ENCODE results near the gene PM20D2.

PM20D2 gene

GRCh38 chr6:89161326-89162046 is 15.6 kb downstream of the PM20D2 start:
- peaks cover 43% of the 10 kb centered on the region for H3K36me3 ChIP-seq (replicated peaks)
- no peak for DNase-seq (ENCODE audit: low spot score in 2 of 2)
- no peak overlapping the region for H3K4me3 ChIP-seq
- peaks cover 10% of the 10 kb centered on the region for H3K4me1 ChIP-seq
- H3K9me3 ChIP-seq: no peaks in the 10 kb centered on the region
- H3K27me3 ChIP-seq (ENCODE audit: low read depth): no peaks in the 10 kb centered on the region
- in situ Hi-C loops (cut with MboI; ENCODE audit: low sequenced_read_pairs): no loop called here

GRCh38 chr6:89162047-89162371 is 16.2 kb downstream of the PM20D2 start:
- DNase-seq (ENCODE audit: low spot score in 2 of 2): no peak
- H3K36me3 ChIP-seq (replicated peaks): peaks cover 43% of the 10 kb centered on the region
- H3K9me3 ChIP-seq: no peaks in the 10 kb centered on the region
- peaks cover 10% of the 10 kb centered on the region for H3K4me1 ChIP-seq
- no peaks in the 10 kb centered on the region for H3K27me3 ChIP-seq (ENCODE audit: low read depth)
- in situ Hi-C loops (cut with MboI; ENCODE audit: low sequenced_read_pairs): no loop called here
- H3K4me3 ChIP-seq: no peak overlapping the region

DNA sequence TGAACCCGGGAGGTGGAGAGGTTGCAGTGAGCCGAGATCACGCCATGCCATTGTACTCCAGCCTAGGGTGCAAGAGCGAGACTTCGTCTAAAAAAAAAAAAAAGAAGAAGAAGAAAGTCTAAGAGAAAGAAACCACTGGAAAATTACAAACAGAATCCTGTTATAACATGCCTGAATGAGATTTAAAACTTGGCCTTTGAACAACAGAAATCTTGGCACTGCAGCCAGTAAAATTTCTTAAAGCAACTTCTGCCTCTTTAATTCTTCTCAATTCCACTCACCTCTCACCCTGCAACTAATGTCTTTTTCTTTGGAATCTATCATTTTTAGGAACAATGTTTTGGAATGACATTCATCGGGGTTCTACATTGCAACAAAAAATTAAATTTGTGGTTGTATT is 26.3 kb downstream of the PM20D2 start:
- no peak overlapping the region for H3K4me3 ChIP-seq
- in situ Hi-C loops (cut with MboI; ENCODE audit: low sequenced_read_pairs): no loop called here
- no peaks in the 10 kb centered on the region for H3K36me3 ChIP-seq (replicated peaks)
- H3K4me1 ChIP-seq: no peaks in the 10 kb centered on the region
- H3K27me3 ChIP-seq (ENCODE audit: low read depth): no peaks in the 10 kb centered on the region
- no peak for DNase-seq (ENCODE audit: low spot score in 2 of 2)
- H3K9me3 ChIP-seq: no peaks in the 10 kb centered on the region

- Histone ChIP-seq H3K4me1 (no peaks in the 10 kb centered on the region), H3K4me3 (no peak overlapping the region), H3K36me3 (replicated peaks) (no peaks in the 10 kb centered on the region), H3K27me3 (ENCODE audit: low read depth) (no peaks in the 10 kb centered on the region), H3K9me3 (no peaks in the 10 kb centered on the region)
- no peak for DNase-seq (ENCODE audit: low spot score in 2 of 2)
- in situ Hi-C loops (cut with MboI; ENCODE audit: low sequenced_read_pairs): no loop called here
Observed at GRCh38 chr6:89173634-89174033, 27.8 kb downstream of the PM20D2 start.

DNA sequence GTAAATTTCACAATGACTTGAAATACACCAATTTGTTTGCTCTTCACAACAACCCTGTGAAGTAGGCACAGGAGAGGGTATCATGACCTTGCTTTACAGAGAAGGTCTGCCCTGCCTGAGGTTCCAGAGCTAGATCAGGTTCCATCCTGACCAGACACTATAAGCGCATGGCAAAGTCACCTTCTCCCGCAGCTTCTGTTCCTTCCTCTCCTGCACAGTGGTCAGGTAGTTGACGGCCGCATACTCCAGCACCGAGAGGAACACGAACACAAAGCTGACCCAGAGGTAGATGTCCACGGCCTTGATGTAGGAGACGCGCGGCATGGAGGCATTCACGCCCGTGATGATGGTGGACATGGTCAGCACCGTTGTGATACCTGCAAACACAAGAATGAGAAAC is 34.3 kb downstream of the PM20D2 start:
- Histone ChIP-seq H3K27me3 (ENCODE audit: low read depth) (no peaks in the 10 kb centered on the region), H3K36me3 (replicated peaks) (no peaks in the 10 kb centered on the region), H3K4me3 (no peak overlapping the region), H3K4me1 (no peaks in the 10 kb centered on the region), H3K9me3 (no peaks in the 10 kb centered on the region)
- in situ Hi-C loops (cut with MboI; ENCODE audit: low sequenced_read_pairs): no loop called here
- DNase-seq (ENCODE audit: low spot score in 2 of 2): no peak

GRCh38 chr6:89180971-89181370 is 35.1 kb downstream of the PM20D2 start:
- Histone ChIP-seq H3K4me3 (no peak overlapping the region), H3K36me3 (replicated peaks) (no peaks in the 10 kb centered on the region), H3K9me3 (no peaks in the 10 kb centered on the region), H3K4me1 (no peaks in the 10 kb centered on the region), H3K27me3 (ENCODE audit: low read depth) (no peaks in the 10 kb centered on the region)
- no peak for DNase-seq (ENCODE audit: low spot score in 2 of 2)
- in situ Hi-C loops (cut with MboI; ENCODE audit: low sequenced_read_pairs): no loop called here

DNA sequence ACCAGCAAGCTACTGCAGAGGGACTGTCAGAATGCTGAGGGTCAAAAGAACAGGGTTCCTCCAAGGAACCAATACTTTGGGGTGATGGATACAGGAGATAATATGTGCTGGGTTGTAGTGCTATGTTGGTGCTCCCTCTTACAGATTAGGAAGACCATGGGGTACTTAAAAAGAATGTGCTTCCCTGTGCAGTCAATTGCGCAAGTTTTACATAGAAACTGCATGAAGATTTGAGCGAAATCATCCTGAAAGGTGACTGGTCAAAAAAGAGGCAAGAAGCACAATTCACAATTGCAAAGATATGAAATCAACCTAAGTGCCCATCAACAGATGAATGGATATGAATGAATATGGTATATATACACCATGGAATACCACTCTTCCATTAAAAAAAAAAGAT is 37.4 kb downstream of the PM20D2 start:
- in situ Hi-C loops (cut with MboI; ENCODE audit: low sequenced_read_pairs): no loop called here
- no peaks in the 10 kb centered on the region for H3K4me1 ChIP-seq
- no peak for DNase-seq (ENCODE audit: low spot score in 2 of 2)
- H3K9me3 ChIP-seq: no peaks in the 10 kb centered on the region
- H3K36me3 ChIP-seq (replicated peaks): no peaks in the 10 kb centered on the region
- H3K4me3 ChIP-seq: no peak overlapping the region
- H3K27me3 ChIP-seq (ENCODE audit: low read depth): no peaks in the 10 kb centered on the region

GRCh38 chr6:89184344-89184743 is 38.5 kb downstream of the PM20D2 start:
- Histone ChIP-seq H3K36me3 (replicated peaks) (no peaks in the 10 kb centered on the region), H3K4me1 (no peaks in the 10 kb centered on the region), H3K9me3 (no peaks in the 10 kb centered on the region), H3K27me3 (ENCODE audit: low read depth) (no peaks in the 10 kb centered on the region), H3K4me3 (no peak overlapping the region)
- in situ Hi-C loops (cut with MboI; ENCODE audit: low sequenced_read_pairs): no loop called here
- DNase-seq (ENCODE audit: low spot score in 2 of 2): no peak

- Histone ChIP-seq H3K4me3 (no peak overlapping the region), H3K27me3 (ENCODE audit: low read depth) (no peaks in the 10 kb centered on the region), H3K4me1 (no peaks in the 10 kb centered on the region), H3K9me3 (no peaks in the 10 kb centered on the region), H3K36me3 (replicated peaks) (no peaks in the 10 kb centered on the region)
- in situ Hi-C loops (cut with MboI; ENCODE audit: low sequenced_read_pairs): no loop called here
- DNase-seq (ENCODE audit: low spot score in 2 of 2): no peak
Observed at GRCh38 chr6:89186762-89187161, 40.9 kb downstream of the PM20D2 start.

- no peaks in the 10 kb centered on the region for H3K4me1 ChIP-seq
- in situ Hi-C loops (cut with MboI; ENCODE audit: low sequenced_read_pairs): no loop called here
Observed at GRCh38 chr6:89187504-89187903, 41.6 kb downstream of the PM20D2 start.

GRCh38 chr6:89190741-89191140 is 44.9 kb downstream of the PM20D2 start:
- in situ Hi-C loops (cut with MboI; ENCODE audit: low sequenced_read_pairs): no loop called here
- no peaks in the 10 kb centered on the region; the same call in 1 of the 2 replicates for H3K9me3 ChIP-seq
- DNase-seq (ENCODE audit: low spot score in 2 of 2): no peak
- H3K4me1 ChIP-seq: no peaks in the 10 kb centered on the region
- H3K27me3 ChIP-seq (ENCODE audit: low read depth): no peaks in the 10 kb centered on the region
- H3K4me3 ChIP-seq: no peak overlapping the region
- no peaks in the 10 kb centered on the region for H3K36me3 ChIP-seq (replicated peaks)

More at GRCh38 chr6:89187504-89187903, 41.6 kb downstream of the PM20D2 start:
- DNase-seq (ENCODE audit: low spot score in 2 of 2): no peak
- Histone ChIP-seq H3K9me3 (no peaks in the 10 kb centered on the region), H3K27me3 (ENCODE audit: low read depth) (no peaks in the 10 kb centered on the region), H3K36me3 (replicated peaks) (no peaks in the 10 kb centered on the region), H3K4me3 (no peak overlapping the region)

- in situ Hi-C loops (cut with MboI; ENCODE audit: low sequenced_read_pairs): no loop called here
- Histone ChIP-seq H3K27me3 (ENCODE audit: low read depth) (no peaks in the 10 kb centered on the region), H3K36me3 (replicated peaks) (no peaks in the 10 kb centered on the region), H3K4me1 (no peaks in the 10 kb centered on the region), H3K4me3 (no peak overlapping the region), H3K9me3 (no peaks in the 10 kb centered on the region; the same call in 1 of the 2 replicates)
- no peak for DNase-seq (ENCODE audit: low spot score in 2 of 2)
Observed at GRCh38 chr6:89194559-89194958, 48.7 kb downstream of the PM20D2 start.

GRCh38 chr6:89197141-89197540 is 51.3 kb downstream of the PM20D2 start:
- H3K9me3 ChIP-seq: no peaks in the 10 kb centered on the region; the same call in 1 of the 2 replicates
- H3K27me3 ChIP-seq (ENCODE audit: low read depth): no peaks in the 10 kb centered on the region
- H3K4me1 ChIP-seq: no peaks in the 10 kb centered on the region
- no peak overlapping the region for H3K4me3 ChIP-seq
- in situ Hi-C loops (cut with MboI; ENCODE audit: low sequenced_read_pairs): no loop called here
- DNase-seq (ENCODE audit: low spot score in 2 of 2): no peak
- H3K36me3 ChIP-seq (replicated peaks): no peaks in the 10 kb centered on the region

DNA sequence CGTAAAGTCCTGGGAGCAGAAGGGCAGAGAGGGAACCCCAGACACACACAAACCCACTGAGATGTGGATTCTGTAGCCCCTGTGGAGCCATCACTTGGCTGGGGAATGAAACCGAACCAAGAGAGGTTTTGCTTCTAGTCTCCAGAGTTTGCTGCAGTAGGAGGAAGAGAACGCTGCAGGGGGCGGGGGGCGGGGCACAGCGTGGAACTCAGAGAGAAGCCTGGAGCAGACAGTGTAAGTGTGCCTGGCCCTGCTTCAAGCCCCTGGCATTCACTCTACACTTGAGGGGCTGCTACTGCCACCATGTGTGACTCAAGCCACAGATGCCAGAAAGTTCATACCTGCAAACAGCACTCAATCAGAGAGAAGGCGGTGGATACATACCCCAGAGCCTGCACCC is 52.4 kb downstream of the PM20D2 start:
- no peaks in the 10 kb centered on the region for H3K36me3 ChIP-seq (replicated peaks)
- no peak overlapping the region for H3K4me3 ChIP-seq
- no peaks in the 10 kb centered on the region; the same call in 1 of the 2 replicates for H3K9me3 ChIP-seq
- no peaks in the 10 kb centered on the region for H3K4me1 ChIP-seq
- in situ Hi-C loops (cut with MboI; ENCODE audit: low sequenced_read_pairs): no loop called here
- no peak for DNase-seq (ENCODE audit: low spot score in 2 of 2)
- H3K27me3 ChIP-seq (ENCODE audit: low read depth): no peaks in the 10 kb centered on the region

DNA sequence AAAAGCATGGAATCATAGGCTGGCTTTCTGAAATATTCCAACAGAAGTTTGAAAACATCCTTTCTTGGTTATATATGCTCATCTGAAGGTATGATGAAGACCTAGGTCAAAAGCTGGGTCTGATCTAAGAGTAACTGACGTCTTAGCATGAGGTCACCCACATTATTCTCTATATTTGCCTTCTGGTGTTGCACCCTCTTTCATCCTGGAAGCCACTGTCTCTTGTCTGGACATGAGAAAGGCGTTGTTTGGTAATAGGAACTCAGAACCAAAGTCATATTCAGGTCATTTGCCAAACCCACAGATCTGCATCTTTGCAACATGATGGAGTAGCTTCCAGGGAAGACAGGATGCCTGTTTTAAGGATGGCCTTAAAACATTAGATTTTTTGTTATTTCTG is 53.7 kb downstream of the PM20D2 start:
- in situ Hi-C loops (cut with MboI; ENCODE audit: low sequenced_read_pairs): no loop called here
- H3K9me3 ChIP-seq: no peaks in the 10 kb centered on the region; the same call in 1 of the 2 replicates
- no peaks in the 10 kb centered on the region for H3K36me3 ChIP-seq (replicated peaks)
- no peak for DNase-seq (ENCODE audit: low spot score in 2 of 2)
- no peaks in the 10 kb centered on the region for H3K4me1 ChIP-seq
- H3K4me3 ChIP-seq: no peak overlapping the region
- H3K27me3 ChIP-seq (ENCODE audit: low read depth): no peaks in the 10 kb centered on the region

All from HAP-1 (cell line).